GM19452 (cell line): Measurements from ENCODE around the gene ZSWIM3.
"Not testable (repeated sequence)": the region's sequence is repeated elsewhere in the genome, so short reads cannot be mapped to it uniquely, and the experiment has no call there.

Experiments
- ATAC-seq: cut with Tn5 transposase; IDR thresholded peaks from one replicate; pipeline ENCODE4 v1.9.1; 2021; ENCODE audit not compliant: unreplicated experiment

ZSWIM3 gene

DNA sequence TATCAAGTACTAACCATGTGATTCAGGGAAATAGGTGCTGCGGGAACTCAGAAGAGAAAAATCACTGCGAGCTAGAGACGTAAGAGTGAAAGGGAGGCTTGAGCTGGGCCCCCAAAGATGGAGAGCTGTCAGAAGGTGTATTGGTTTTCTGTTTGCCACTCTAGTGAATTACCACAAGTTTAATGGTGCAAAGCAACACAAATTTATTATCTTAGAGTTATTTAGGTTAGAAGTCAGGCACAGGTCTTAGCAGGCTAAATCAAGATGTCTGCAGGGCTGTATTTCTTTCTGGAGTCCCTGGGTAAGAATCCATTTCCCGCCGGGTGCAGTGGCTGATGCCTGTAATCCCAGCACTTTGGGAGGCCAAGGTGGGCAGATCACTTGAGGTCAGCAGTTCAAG lies 2.5 kb downstream of the ZSWIM3 start:
- no peak for ATAC-seq

DNA sequence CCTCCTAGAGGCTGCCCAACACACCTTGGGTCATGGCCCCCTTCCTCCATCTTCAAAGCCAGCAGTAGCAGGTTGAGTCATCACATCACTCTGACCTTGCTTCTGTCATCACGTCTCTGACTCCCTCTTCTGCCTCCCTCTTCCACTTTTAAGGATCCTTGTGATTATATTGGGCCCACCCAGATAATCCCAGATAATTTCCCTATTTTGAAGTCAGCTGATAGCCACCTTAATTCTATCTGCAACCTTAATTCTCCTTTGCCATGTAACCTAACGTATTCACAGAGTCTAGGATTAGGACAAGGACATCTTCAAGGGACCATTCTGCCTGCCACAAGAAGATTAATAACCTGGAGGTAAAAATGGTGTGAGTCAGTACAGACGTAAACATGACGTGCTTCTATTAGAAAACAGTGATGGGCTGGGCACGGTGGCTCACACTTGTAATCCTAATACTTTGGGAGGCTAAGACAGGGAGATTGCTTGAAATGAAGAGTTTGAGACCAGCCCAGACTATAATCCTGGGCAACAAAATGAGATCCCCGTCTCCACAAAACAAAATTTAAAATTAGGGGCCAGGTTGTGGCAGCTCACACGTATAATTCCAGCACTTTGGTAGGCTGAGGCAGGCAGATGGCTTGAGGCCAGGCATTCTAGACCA lies 3.3 kb downstream of the ZSWIM3 start:
- no peak for ATAC-seq

DNA sequence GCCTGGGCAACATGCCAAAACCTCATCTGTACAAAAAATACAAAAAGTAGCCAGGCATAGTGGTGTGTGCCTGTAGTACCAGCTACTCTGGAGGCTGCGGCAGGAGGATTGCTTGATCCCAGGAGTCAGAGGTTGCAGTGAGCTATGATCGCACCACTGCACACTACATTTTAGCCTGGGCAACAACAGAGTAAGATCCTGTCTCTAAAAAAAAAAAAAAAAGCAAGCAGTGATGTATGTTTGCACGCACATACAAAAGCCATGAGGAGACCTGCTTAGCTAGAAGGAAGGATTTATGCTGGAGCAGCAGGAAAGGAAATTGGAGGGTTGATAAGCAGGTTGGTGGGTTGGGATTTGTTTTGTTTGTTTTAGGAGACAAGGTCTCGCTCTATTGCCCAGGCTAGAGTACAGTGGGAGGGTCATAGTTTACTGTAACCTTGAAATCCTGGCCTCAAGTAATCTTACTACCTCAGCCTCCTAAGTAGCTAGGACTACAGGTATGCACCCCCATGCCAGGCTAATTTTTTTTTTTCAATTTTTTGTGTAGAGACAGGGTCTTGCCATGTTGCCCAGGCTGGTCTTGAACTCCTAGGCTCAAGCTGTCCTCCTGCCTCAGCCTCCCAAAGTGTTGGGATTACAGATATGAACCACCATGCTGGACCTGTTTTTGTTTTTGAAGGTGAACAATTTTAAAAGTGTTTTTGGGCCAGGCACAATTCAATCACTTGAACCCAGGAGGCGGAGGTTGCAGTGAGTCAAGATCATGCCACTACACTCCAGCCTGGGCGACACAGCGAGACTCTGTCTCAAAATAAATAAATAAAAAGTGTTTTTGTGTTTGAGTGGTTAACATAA lies 4.0 kb downstream of the ZSWIM3 start:
- ATAC-seq: no peak

DNA sequence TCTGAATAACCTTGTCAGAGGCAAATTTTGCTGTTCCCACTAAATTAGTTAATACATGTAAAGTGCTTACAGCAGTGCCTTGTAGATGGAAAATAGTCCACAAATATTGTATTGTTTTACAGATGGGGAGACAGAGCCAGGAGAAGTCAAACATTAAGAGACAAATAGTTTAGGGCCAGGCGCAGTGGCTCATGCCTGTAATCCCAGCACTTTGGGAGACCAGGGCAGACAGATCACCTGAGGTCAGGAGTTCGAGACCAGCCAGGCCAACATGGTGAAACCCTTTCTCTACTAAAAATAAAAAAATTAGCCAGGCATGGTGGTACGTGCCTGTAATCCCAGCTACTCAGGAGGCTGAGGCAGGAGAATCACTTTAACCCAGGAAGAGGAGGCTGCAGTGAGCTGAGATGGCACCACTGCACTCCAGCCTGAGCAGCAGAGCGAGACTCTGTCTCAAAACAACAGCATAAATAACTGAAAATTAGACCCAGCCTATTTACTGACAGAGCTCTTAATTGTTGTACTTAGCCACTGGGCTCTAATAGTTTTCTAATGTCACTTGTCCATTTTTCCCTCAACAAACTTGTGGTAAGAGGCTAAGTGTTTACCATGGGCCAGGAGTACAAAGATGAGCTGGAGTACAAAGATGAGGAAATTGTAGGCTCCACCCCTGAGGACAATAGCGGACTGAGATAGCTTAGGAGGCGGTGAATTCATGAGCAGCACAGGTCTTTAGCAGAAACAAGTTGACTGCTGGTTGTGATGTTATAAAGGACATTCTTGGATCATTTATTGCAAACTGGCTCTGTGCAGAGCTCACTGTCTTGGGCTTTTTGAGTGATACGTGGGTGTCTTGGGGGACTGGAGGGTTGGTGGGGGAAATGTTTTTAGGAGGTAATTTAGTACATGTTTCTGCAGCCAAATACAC lies 6.4 kb downstream of the ZSWIM3 start:
- ATAC-seq: no peak

DNA sequence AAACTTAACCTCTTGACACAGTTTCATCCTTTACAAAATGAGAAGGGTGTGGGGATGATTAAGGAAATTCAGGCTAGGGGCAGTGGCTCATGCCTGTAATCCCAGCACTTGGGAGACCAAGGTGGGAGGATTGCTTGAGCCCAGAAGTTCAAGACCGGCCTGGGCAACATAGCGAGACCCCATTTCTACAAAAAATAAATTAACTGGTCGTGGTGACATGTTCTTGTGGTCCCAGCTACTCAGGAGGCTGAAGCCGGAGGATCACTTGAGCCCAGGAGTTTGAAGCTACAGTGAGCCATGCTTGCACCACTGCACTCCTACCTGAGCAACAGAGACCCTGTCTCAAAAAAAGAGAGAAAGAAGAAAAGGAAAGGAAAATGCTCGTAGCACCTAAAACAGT lies 9.0 kb downstream of the ZSWIM3 start:
- ATAC-seq: no peak

DNA sequence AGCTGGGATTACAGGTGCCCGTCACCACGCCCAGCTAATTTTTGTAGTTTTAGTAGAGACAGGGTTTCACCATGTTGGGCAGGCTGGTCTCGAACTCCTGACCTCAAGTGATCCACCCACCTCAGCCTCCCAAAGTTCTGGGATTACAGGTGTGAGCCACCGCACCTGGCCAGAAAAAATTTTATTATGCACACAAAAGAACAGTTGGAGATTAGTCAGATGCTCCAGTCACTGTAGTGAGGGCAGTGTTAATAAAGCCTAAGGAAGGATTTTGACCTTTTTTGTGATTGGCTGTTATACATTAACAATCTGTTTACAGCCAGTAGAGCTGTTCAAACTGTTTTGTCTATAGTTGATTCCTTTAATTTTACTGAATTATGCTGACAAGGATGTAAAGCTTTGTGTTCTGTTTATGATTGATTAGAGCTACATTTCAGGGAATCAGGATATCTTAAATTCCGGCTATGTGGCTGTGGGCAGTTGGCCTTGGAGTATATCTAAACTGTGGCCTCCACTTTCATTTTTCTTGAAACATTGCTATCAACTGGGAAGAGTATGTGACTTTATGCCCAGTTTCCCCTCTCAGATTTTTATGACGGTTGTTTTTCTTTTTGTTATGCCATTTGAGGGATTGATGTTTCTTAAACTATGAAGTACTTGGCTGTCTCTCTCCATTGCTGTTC lies 9.9 kb downstream of the ZSWIM3 start:
- ATAC-seq: no peak

DNA sequence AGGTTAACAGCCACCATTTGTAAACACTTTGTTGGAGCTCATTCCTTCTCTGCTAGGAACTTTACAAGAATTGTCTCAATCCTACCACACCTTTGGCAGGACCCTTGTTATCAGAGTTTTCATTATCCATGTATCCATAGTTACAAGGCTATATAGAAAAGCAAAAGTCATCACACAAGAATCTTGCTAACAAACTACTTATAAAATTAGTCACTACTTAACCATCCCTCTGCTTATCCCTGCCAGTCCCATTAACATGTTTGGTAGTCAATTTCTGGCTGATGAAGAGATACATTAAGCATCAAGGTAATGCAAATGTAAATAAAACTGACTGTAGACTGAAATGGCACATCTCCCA lies 10.4 kb downstream of the ZSWIM3 start:
- ATAC-seq: no peak

DNA sequence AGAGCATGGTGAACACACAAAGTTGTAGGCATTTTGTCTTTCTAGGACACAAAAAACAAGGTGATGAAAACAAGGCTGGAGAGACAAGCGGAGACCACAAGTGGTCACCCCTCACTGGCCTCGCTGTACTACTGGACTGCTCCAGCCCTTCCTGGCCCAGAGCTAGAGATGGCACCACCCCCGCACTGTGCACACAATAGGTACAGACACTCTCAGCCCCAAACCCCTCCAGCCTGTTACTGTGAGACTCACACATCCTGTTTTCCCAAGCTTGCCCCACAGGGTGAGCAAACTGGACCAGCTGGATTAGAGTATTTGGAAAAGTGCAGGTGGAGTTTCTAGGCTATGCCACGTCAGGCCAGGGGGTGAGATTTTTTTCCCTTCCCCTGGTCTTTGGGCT lies 15.2 kb downstream of the ZSWIM3 start:
- ATAC-seq: no peak

DNA sequence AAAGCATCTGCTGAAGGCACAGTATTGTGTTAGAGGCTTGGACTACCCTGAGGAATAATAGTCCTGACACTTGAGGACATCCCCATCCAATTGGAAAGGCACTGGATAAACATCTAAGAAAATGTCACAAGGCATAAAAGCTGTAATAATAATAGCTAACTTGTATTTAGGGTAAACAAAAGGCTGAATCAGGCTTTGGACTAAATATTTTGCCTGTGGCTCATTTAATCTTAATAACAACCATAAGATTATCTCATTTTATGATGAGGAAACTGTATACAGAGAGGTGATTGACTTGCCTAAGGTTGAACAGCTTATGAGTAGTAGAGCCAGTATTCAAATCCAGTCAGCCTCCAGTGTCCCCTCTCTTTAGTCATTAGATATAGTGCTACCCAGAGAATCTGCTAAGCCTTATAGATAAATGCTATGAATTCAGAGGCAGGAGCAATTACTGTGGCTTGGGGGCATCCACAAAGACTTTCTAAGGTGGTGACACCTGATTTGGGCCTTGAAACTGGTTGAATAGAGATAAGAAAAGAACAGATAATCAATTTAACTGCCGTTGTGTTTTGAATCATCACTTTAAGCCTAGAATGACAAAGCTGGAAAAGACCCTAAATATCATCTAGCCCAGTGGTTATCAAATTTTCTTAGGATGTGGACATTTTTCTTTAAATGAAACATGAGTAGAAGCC lies 16.1 kb downstream of the ZSWIM3 start:
- no peak for ATAC-seq

DNA sequence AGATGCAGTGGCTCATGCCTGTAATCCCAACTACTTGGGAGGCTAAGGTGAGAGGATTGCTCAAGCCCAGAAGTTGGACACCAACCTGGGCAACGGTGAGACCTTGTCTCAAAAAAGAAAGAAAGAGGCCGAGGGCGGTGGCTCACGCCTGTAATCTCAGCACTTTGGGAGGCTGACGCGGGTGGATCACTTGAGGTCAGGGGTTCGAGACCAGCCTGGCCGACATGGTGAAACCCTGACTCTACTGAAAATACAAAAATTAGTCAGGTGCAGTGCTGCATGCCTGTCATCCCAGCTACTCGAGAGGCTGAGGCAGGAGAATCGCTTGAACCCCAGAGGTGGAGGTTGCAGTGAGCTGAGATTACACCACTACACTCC lies 16.7 kb downstream of the ZSWIM3 start:
- not testable (repeated sequence) for ATAC-seq

DNA sequence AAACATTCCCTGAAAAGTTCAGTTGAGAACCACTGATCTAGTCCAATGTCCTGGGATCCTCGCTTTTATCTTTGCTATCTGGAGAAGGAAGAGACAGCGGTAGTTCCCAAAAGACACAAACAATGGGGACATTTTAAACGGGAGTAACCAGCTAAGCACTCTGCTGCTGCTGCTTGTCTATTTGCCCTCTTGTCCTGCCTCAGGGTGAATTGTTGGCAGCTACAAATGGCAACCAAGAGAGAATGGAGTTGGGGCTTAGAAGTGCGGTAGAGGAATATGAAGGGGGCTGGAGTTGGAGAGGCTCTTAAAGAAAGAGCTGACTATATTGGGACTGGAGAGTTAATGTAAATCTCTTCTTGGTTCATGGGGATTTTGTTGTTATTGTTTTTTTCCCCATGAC lies 17.2 kb downstream of the ZSWIM3 start:
- ATAC-seq: no peak

DNA sequence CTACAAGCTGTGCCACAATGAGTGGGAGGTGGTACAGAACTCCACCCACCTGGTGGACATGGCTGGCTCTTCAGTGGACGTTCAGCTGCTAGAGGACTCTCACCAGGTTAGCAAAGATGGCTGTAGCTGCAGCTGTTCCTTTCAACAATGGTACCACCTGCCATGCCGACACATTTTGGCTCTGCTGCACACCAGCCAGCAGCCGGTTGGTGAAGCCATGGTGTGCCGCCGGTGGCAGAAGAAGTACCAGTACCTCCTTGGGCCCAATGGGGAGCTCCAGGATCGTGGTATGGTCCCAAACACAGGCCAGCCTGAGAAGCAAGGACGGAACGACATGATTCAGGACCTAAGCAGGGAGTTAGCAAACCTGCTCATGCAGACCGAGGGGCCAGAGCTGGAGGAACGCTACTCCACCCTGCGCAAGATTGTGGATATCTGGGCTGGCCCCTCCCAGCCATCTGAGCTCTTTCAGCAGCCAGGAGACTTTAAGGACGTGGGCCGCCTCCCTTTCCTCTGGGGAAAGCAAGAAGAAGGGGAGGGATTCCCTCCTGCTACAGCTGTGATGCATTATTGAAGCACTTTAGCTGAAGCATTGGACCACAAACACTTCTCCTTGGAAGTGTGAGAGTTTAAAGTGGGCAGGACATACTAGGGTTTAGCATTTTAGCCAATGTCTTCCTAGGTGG lies 20.8 kb downstream of the ZSWIM3 start:
- no peak for ATAC-seq

DNA sequence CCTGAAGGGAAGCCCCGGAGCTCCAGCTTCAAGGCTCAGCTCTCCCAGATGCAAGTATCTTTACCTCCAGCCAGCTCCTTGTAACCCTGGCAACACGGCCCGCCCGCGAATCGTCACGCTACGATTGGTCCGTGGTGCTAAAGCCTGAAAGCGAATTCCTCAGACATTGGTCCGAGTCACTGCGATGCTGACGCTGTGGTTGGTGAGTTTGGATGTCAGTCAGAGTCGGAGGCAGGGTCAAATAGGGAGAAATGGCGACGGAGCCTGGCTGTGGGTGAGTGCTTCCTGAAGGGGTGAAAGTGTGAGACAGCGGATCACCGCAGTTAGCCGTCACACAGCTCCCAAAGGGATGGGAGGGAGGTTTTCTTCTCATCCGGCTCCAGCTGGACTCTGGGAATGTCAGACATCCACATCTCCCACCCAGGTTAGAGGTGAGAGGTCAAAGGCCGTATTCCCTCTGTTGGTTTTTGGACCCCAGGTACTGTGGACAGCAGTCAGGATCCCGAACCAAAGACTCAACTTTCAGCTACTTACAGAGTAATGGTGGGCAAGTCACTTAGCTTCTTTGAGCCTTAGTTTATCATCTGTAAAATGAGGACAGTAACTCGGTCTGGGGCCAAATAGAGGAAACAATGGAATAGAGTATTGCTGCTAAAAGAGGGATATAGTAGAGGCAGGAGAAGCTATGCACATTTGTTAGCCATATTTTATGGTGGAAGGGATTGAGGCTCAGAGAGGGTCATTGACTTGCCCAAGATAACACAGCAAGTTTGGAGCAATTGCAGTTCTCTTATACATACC lies 23.8 kb downstream of the ZSWIM3 start, which contains the start of gene ZSWIM1:
Gene ZSWIM1, plus strand, starts transcription at position 240 of the 801 bp plus-strand sequence. CDS start 1,366 bp downstream, outside the sequence.
- peak; percentile 98 for ATAC-seq

DNA sequence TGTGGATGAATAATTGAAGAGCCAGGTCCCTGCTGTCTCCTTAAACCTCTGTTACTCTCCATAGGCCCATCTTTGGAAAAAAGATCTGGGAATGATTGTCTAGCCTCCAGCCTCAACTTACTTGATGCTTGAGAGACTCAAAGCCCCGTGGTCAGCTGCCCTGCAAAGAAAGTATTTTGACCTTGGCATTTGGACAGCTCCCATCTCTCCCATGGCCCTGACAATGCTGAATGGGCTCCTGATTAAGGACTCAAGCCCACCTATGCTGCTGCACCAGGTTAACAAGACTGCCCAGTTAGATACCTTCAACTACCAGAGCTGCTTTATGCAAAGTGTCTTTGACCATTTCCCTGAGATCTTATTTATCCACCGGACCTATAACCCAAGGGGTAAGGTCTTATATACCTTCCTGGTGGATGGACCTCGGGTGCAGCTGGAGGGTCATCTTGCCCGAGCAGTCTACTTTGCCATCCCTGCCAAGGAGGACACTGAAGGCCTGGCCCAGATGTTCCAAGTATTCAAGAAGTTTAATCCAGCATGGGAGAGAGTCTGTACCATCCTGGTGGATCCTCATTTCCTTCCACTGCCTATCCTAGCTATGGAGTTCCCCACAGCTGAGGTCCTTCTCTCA lies 25.2 kb downstream of the ZSWIM3 start:
- ATAC-seq: no peak

DNA sequence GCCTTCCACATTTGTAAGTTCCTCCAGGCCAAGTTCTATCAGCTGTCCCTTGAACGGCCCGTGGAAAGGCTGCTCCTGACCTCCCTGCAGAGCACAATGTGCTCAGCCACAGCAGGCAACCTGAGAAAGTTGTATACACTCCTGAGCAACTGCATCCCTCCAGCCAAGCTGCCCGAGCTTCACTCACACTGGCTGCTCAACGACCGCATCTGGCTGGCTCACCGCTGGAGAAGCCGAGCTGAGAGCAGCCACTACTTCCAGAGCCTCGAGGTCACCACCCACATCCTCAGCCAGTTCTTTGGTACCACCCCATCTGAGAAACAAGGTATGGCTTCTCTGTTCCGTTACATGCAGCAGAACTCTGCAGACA lies 25.7 kb downstream of the ZSWIM3 start:
- no peak for ATAC-seq

DNA sequence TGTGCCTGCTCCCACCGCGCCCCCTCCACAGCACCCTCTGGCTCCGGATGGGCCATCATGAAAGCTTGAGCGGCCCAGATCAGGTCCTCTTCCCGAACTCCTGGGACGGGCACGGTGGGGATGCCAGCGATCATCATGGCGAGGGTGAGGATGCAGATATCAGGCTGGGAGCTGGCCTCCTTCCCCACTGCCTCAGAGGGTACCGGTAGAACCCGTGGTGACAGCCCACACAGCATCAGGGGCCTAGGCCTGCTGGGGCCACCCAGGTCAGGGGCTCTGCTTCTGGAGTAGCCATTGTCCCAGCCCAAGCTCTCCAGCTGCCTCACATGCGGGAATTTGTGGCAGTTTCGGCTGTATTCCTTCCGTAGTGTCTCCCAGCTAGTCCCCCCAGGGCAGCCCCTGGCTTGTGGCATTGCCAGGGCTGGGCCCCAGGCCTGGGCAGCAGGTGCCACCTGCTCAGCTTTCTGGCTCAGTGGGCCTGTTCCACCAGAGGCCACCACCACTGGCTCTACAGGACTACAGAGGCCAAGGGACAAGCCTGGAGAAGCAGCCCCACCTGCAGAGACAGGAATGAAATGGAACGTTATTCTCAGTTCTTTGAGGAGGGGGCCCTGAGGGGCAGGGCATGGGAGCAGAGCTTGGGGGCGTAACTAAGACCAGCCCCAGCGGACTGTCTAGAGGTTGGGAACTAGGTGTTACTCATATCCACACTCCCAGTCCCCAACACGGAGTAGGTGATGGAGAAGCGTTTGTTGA lies 29.4 kb downstream of the ZSWIM3 start:
- ATAC-seq: no peak

DNA sequence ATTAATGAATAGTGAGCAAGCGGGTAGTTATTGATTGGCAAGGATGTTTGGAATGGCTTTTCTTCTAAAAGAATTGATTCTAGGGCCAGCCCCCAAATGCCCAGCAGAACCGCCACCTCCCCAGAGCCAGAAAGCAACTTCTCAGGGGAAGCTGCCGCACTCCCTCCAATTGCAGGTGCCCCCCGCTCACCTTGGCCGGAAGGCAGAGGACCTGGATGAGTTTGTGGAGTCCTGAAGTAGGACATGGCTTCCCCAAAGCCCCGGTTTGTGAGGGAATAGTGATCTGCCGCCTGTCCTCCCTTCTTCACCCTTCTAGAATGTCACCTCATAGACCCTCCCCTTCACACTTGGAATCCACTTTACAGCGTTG lies 29.9 kb downstream of the ZSWIM3 start, which contains the start of gene SPATA25:
Gene SPATA25, minus strand, starts transcription at position 277 of the 370 bp plus-strand sequence. Its CDS starts 32 bp downstream, at position 245.
- no peak for ATAC-seq

DNA sequence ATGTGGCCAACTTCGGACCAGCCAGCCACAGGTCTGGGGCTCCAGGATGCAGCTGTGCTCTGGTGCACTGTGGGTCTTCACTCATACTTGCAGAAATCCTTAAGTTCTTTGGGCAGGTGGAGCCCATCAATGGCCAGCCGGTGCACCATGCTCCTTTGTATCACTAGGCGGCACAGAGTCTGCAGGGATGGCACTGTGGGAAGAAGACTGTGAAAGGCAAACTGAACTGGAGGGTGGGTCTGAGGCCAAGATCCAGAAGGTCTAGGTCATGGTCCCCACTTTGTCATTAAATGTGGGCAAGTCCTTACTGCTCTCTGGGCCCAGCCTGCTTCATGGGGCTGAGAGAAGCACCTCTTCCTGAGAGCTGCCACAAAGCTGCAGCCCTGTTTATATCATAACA lies 31.3 kb downstream of the ZSWIM3 start:
- ATAC-seq: no peak
